K562 (cell line): ENCODE data around the gene WFIKKN1. TPM values are rescaled to one million over a fixed set of nuclear protein-coding genes. Genes with fewer than 3 reads are reported as not detected.
A peak's percentile ranks its signal among the peaks of the same experiment; 100 is the strongest.

Experiments used
- AFF1 ChIP-seq, 2 experiments: fragments of 450-650 bp; IDR thresholded peaks; 2 replicates each; pipeline ENCODE4 v1.6.1; 2018; ENCODE audit warnings: mild to moderate bottlenecking in 2 of 2, low read depth in 1 of 2; ENCODE audit not compliant: partially characterized antibody in 2 of 2
- BRF1 ChIP-seq: IDR thresholded peaks from 3 replicates; pipeline ENCODE4 v1.6.1; 2011; ENCODE audit warnings: borderline replicate concordance, mild to moderate bottlenecking; ENCODE audit not compliant: insufficient read length; ENCODE audit errors: extremely low read depth
- DDX20 ChIP-seq: fragments of 450-650 bp; IDR thresholded peaks from 2 replicates; pipeline ENCODE4 v1.6.1; 2016; ENCODE audit warnings: missing genetic modification characterization, low read depth, mild to moderate bottlenecking, missing compliant biosample characterization, moderate library complexity
- ELK1 ChIP-seq: sonication (generic); formaldehyde crosslinking; IDR thresholded peaks from 2 replicates; pipeline ENCODE4 v1.8.1; 2022; ENCODE audit warnings: missing genetic modification reagents
- EP300 ChIP-seq: IDR thresholded peaks from 2 replicates; pipeline ENCODE4 v1.6.1; 2012; ENCODE audit warnings: low read length, improper control_type of control experiment
- HMG20A ChIP-seq: fragments of 450-650 bp; formaldehyde crosslinking; conservative IDR thresholded peaks from 2 replicates; pipeline ENCODE4 v1.4.0; 2020; ENCODE audit warnings: mild to moderate bottlenecking, mixed read lengths
- KDM2B ChIP-seq: fragments of 250-450 bp; sonication (Bioruptor Pico); IDR thresholded peaks from 2 replicates; pipeline ENCODE4 v1.8.0; 2021; ENCODE audit warnings: mild to moderate bottlenecking, moderate library complexity
- MTA3 ChIP-seq: fragments of 450-650 bp; formaldehyde crosslinking; IDR thresholded peaks from 2 replicates; pipeline ENCODE4 v1.6.1; 2017; ENCODE audit warnings: mild to moderate bottlenecking, borderline replicate concordance
- NFXL1 ChIP-seq: fragments of 450-650 bp; formaldehyde crosslinking; IDR thresholded peaks from 2 replicates; pipeline ENCODE4 v1.4.0; 2021; ENCODE audit warnings: mild to moderate bottlenecking
- RHOXF2B ChIP-seq: fragments of 250-450 bp; sonication (Bioruptor Pico); conservative IDR thresholded peaks from 2 replicates; pipeline ENCODE4 v1.5.1; 2021
- THAP7 ChIP-seq: fragments of 250-450 bp; sonication (Bioruptor Pico); IDR thresholded peaks from 2 replicates; pipeline ENCODE4 v1.5.0; 2021
- TRIM25 ChIP-seq: fragments of 450-650 bp; IDR thresholded peaks from 2 replicates; pipeline ENCODE4 v1.7.0; 2016; ENCODE audit warnings: borderline replicate concordance
- ZFP91 ChIP-seq: sonication (generic); formaldehyde crosslinking; IDR thresholded peaks from 2 replicates; pipeline ENCODE4 v1.8.0; 2022; ENCODE audit warnings: mild to moderate bottlenecking, missing genetic modification reagents
- ZNF263 ChIP-seq: sonication (generic); formaldehyde crosslinking; IDR thresholded peaks from 2 replicates; pipeline ENCODE4 v1.8.0; 2022; ENCODE audit warnings: mild to moderate bottlenecking, missing genetic modification reagents, borderline replicate concordance
- ZNF408 ChIP-seq: fragments of 250-450 bp; sonication (Bioruptor Pico); IDR thresholded peaks from 2 replicates; pipeline ENCODE4 v1.4.0; 2020; ENCODE audit warnings: low read depth, mild to moderate bottlenecking, moderate library complexity
- ZNF778 ChIP-seq: fragments of 450-650 bp; formaldehyde crosslinking; IDR thresholded peaks from 2 replicates; pipeline ENCODE4 v1.4.0; 2020; ENCODE audit warnings: mild to moderate bottlenecking, moderate library complexity
- polyA plus RNA-seq, 8 experiments: library from polyadenylated mRNA; depleted of rRNA in 4 of 8; stranded (reverse) in 5 of 8; unstranded in 3 of 8; fragments of >200 nt; fragmentation: Nextera tagmentation in 2 of 8; fragmentation: Illumina TruSeq in 1 of 8; extraction: Ambion mirVana in 2 of 8; extraction: Trizol in 1 of 8; gene quantifications; 2 replicates each; pipeline versions ENCODE4 v1.2.1 to v1.2.3, GENCODE V29; 2011 to 2014; ENCODE audit warnings: inconsistent platforms in 1 of 8, missing spikeins in 1 of 8
- total RNA-seq, 7 experiments: library from RNA; depleted of rRNA in 6 of 7; stranded (reverse); fragments of >200 nt in 6 of 7; fragmentation: Illumina TruSeq in 2 of 7; extraction: Trizol in 2 of 7; gene quantifications; 2 replicates each; pipeline versions ENCODE4 v1.2.1 to v1.2.3, GENCODE V29; 2011 to 2021; ENCODE audit warnings: low replicate concordance in 1 of 7

The WFIKKN1 gene
- total and polyA plus RNA-seq, 9 of the 15 experiments (the other 6 are each of a cell fraction or from before 2014, with no cell fraction given), result 0.14 to 1.1 (median 0.50) TPM; not detected in 4

- TF ChIP-seq AFF1 (IDR thresholded peaks at IDR 0.05; ENCODE audit: low read depth in 1 of 2, partially characterized antibody in 2 of 2) (no peak), EP300 (0 out of 2 replicates have a peak, but pooled peaks have one; percentile 9), KDM2B (CRISPR knock-in tag) (no peak), ZNF263 (CRISPR knock-in tag) (peak; percentile 21; the same call in 1 of the 2 replicates), THAP7 (CRISPR knock-in tag) (no peak), MTA3 (no peak; the same call in 1 of the 2 replicates), NFXL1 (CRISPR knock-in tag) (no peak), ELK1 (CRISPR knock-in tag) (no peak), ZNF778 (CRISPR knock-in tag) (no peak), DDX20 (tag) (no peak), RHOXF2B (no peak), ZNF408 (CRISPR knock-in tag) (no peak), TRIM25 (no peak), HMG20A (no peak), BRF1 (no peak), ZFP91 (CRISPR knock-in tag) (no peak)
Measured at GRCh38 chr16:660459-661183, 29.8 kb downstream of the WFIKKN1 start (continued).
